H1 (cell line): ENCODE measurements around the gene RAD9A. TPM values are rescaled to one million over a fixed set of nuclear protein-coding genes. Genes with fewer than 3 reads are reported as not detected.

Source experiments
- CBX5 ChIP-seq: fragments of 300-800, 300-1000 bp; sonication (generic); IDR thresholded peaks from 2 replicates; pipeline ENCODE4 v1.7.1; 2016; ENCODE audit warnings: antibody characterized with exemption, low read length, low read depth
- HDAC2 ChIP-seq, 2 experiments: fragments of 300-600 bp in 1 of 2; sonication (generic) in 1 of 2; IDR thresholded peaks; 2 replicates each; pipeline ENCODE4 v1.6.1; 2011 to 2012; ENCODE audit warnings: low read depth in 2 of 2, low read length in 2 of 2, mild to moderate bottlenecking in 2 of 2, moderate library complexity in 2 of 2, borderline replicate concordance in 1 of 2, inconsistent platforms in 1 of 2
- JUND ChIP-seq: IDR thresholded peaks from 2 replicates; pipeline ENCODE4 v1.6.1; 2011; ENCODE audit warnings: mild to moderate bottlenecking, improper control_type of control experiment, low read length
- POLR2AphosphoS5 ChIP-seq: IDR thresholded peaks from 2 replicates; pipeline ENCODE4 v1.6.1; 2011; ENCODE audit warnings: low read depth, low read length
- POU5F1 ChIP-seq: IDR thresholded peaks from 2 replicates; pipeline ENCODE4 v1.6.1; 2011; ENCODE audit warnings: low read depth, mild to moderate bottlenecking, low read length, moderate library complexity
- RAD21 ChIP-seq, 2 experiments: IDR thresholded peaks in 1 of 2; conservative IDR thresholded peaks in 1 of 2; 2 replicates each; pipeline ENCODE4 v1.6.1; 2011; ENCODE audit warnings: low read depth in 2 of 2, low read length in 2 of 2, improper control_type of control experiment in 1 of 2, inconsistent platforms in 1 of 2, mild to moderate bottlenecking in 1 of 2, moderate library complexity in 1 of 2
- SIRT6 ChIP-seq: IDR thresholded peaks from one replicate; pipeline ENCODE4 v1.7.1; 2012; ENCODE audit warnings: low read length, inconsistent platforms
- SIX5 ChIP-seq: IDR thresholded peaks from 2 replicates; pipeline ENCODE4 v1.6.1; 2011; ENCODE audit warnings: mild to moderate bottlenecking, low read depth, low read length
- TAF7 ChIP-seq: optimal IDR thresholded peaks from 2 replicates; pipeline ENCODE3; 2011; ENCODE audit warnings: low read depth, mild to moderate bottlenecking, inconsistent platforms, low read length, moderate library complexity, borderline replicate concordance
- polyA plus RNA-seq, 7 experiments: library from polyadenylated mRNA; depleted of rRNA in 3 of 7; stranded (reverse) in 5 of 7; unstranded in 2 of 7; fragments of >200 nt in 5 of 7; fragments of 200-250 nt in 2 of 7; gene quantifications; 1 replicate in 5 of 7; 2 replicates in 1 of 7; 4 replicates in 1 of 7; pipeline versions ENCODE4 v1.2.1 to v1.2.3, GENCODE V29; 2011 to 2013; ENCODE audit warnings: missing spikeins in 2 of 7, mixed read lengths in 2 of 7
- total RNA-seq: library from RNA; stranded (reverse); fragmentation: NEBNext Ultra II Directional; extraction: Animal tissue kit (Norgen Biotek cat#: 25700); gene quantifications from 2 replicates; pipeline ENCODE4 v1.2.1, GENCODE V29; 2021
- TF ChIP-seq, protein P1 (sequence below): fragments of 300-600 bp; sonication (generic); IDR thresholded peaks from 2 replicates; pipeline ENCODE4 v1.7.1; 2012; ENCODE audit warnings: low read length, moderate library complexity, mild to moderate bottlenecking, inconsistent platforms; ENCODE audit not compliant: insufficient replicate concordance

Gene RAD9A
- total and polyA plus RNA-seq, 2 of the 8 experiments (the other 6 are each of a cell fraction or from before 2014, with no cell fraction given) = 22.2 to 25.5 TPM

DNA sequence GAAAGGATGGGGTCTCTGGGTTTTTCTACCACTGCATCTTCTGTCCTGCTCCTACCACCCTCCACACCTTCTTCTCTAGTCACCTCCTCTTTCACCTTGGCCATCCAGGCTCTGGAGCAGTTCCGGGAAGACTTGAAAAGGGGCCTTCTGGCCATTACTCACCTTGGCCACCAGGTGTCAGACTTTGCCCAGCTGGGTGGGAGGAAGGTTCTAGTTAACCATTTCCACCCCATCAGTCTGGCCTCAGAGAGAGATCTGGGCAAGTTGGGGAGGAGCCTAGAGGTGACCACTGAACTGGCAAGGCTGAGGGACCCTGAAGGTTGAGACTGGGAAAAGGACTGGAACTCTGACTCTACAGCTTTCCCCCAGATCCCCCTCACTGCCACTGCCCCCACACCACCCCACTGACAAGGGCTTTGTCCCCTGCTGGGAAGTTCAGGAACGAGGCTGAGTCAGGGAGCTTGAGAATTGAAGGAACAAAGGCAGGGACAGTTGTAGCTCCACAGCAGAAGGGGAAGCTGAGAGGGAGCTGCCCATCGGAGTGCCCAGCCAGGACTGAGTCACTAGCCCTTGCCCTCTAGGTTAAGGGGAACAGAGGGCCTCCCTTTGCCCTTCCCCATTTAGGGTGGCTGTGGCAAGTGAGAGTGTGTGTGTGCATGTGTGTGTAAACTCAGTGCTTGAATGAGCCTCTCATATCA, 34.8 kb upstream of the RAD9A start (continued):
- TF ChIP-seq, protein P1, sequence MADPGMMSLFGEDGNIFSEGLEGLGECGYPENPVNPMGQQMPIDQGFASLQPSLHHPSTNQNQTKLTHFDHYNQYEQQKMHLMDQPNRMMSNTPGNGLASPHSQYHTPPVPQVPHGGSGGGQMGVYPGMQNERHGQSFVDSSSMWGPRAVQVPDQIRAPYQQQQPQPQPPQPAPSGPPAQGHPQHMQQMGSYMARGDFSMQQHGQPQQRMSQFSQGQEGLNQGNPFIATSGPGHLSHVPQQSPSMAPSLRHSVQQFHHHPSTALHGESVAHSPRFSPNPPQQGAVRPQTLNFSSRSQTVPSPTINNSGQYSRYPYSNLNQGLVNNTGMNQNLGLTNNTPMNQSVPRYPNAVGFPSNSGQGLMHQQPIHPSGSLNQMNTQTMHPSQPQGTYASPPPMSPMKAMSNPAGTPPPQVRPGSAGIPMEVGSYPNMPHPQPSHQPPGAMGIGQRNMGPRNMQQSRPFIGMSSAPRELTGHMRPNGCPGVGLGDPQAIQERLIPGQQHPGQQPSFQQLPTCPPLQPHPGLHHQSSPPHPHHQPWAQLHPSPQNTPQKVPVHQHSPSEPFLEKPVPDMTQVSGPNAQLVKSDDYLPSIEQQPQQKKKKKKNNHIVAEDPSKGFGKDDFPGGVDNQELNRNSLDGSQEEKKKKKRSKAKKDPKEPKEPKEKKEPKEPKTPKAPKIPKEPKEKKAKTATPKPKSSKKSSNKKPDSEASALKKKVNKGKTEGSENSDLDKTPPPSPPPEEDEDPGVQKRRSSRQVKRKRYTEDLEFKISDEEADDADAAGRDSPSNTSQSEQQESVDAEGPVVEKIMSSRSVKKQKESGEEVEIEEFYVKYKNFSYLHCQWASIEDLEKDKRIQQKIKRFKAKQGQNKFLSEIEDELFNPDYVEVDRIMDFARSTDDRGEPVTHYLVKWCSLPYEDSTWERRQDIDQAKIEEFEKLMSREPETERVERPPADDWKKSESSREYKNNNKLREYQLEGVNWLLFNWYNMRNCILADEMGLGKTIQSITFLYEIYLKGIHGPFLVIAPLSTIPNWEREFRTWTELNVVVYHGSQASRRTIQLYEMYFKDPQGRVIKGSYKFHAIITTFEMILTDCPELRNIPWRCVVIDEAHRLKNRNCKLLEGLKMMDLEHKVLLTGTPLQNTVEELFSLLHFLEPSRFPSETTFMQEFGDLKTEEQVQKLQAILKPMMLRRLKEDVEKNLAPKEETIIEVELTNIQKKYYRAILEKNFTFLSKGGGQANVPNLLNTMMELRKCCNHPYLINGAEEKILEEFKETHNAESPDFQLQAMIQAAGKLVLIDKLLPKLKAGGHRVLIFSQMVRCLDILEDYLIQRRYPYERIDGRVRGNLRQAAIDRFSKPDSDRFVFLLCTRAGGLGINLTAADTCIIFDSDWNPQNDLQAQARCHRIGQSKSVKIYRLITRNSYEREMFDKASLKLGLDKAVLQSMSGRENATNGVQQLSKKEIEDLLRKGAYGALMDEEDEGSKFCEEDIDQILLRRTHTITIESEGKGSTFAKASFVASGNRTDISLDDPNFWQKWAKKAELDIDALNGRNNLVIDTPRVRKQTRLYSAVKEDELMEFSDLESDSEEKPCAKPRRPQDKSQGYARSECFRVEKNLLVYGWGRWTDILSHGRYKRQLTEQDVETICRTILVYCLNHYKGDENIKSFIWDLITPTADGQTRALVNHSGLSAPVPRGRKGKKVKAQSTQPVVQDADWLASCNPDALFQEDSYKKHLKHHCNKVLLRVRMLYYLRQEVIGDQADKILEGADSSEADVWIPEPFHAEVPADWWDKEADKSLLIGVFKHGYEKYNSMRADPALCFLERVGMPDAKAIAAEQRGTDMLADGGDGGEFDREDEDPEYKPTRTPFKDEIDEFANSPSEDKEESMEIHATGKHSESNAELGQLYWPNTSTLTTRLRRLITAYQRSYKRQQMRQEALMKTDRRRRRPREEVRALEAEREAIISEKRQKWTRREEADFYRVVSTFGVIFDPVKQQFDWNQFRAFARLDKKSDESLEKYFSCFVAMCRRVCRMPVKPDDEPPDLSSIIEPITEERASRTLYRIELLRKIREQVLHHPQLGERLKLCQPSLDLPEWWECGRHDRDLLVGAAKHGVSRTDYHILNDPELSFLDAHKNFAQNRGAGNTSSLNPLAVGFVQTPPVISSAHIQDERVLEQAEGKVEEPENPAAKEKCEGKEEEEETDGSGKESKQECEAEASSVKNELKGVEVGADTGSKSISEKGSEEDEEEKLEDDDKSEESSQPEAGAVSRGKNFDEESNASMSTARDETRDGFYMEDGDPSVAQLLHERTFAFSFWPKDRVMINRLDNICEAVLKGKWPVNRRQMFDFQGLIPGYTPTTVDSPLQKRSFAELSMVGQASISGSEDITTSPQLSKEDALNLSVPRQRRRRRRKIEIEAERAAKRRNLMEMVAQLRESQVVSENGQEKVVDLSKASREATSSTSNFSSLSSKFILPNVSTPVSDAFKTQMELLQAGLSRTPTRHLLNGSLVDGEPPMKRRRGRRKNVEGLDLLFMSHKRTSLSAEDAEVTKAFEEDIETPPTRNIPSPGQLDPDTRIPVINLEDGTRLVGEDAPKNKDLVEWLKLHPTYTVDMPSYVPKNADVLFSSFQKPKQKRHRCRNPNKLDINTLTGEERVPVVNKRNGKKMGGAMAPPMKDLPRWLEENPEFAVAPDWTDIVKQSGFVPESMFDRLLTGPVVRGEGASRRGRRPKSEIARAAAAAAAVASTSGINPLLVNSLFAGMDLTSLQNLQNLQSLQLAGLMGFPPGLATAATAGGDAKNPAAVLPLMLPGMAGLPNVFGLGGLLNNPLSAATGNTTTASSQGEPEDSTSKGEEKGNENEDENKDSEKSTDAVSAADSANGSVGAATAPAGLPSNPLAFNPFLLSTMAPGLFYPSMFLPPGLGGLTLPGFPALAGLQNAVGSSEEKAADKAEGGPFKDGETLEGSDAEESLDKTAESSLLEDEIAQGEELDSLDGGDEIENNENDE = no peak
- no peak for TF ChIP-seq POLR2AphosphoS5
- no peak for TF ChIP-seq HDAC2 (IDR thresholded peaks at IDR 0.05; ENCODE audit: borderline replicate concordance in 1 of 2, low read depth in 2 of 2, low read length in 2 of 2)
- no peak for TF ChIP-seq CBX5
- TF ChIP-seq JUND = peak; percentile 36; the same call in 1 of the 2 replicates
- no peak for TF ChIP-seq SIX5
- TF ChIP-seq POU5F1 = no peak
- TF ChIP-seq RAD21 (IDR thresholded peaks at IDR 0.05 in 1 of 2, conservative IDR thresholded peaks at IDR 0.05 in 1 of 2; ENCODE audit: low read depth in 2 of 2, low read length in 2 of 2) = peak; percentile 97 to 99
- peak; percentile 43 for TF ChIP-seq TAF7
- no peak for TF ChIP-seq SIRT6
